Peyer's patch (tissue), 4 donors: ENCODE results near the gene LGALSL. TPM values are rescaled to one million over a fixed set of nuclear protein-coding genes. Genes with fewer than 3 reads are reported as not detected.

ENCODE experiments used
- DNase-seq, 3 donors: peaks; one replicate each; pipeline ENCODE4 v3.0.0-alpha.2; 2017 to 2019
- H3K27ac ChIP-seq, 4 donors: fragments of 200-600 bp; sonication (generic); one replicate each; pipeline ENCODE4 v1.5.1; 2016 to 2019
- H3K27me3 ChIP-seq, 2 donors: fragments of 200-600 bp; sonication (generic); one replicate each; pipeline ENCODE4 v1.5.1; 2019
- H3K36me3 ChIP-seq, 3 donors: fragments of 200-600 bp; sonication (generic); one replicate each; pipeline ENCODE4 v1.5.1; 2016 to 2019
- H3K4me1 ChIP-seq, 4 donors: fragments of 200-600 bp; sonication (generic); one replicate each; pipeline ENCODE4 v1.5.1; 2016 to 2019
- H3K4me3 ChIP-seq, 4 donors: fragments of 200-600 bp; sonication (generic); 1 replicate in 3 of 4; 2 replicates in 1 of 4; pipeline ENCODE4 v1.5.1; 2016 to 2019; ENCODE audit warnings: mild to moderate bottlenecking in 1 of 4
- H3K9me3 ChIP-seq, 4 donors: fragments of 200-600 bp; sonication (generic); one replicate each; pipeline ENCODE4 v1.5.1; 2016 to 2019; ENCODE audit warnings: mild to moderate bottlenecking in 1 of 4
- POLR2A ChIP-seq, 2 donors: fragments of 450-650 bp; IDR thresholded peaks; one replicate each; pipeline ENCODE4 v1.5.1; 2017; ENCODE audit warnings: antibody characterized with exemption in 2 of 2, mild to moderate bottlenecking in 2 of 2, moderate library complexity in 2 of 2
- total RNA-seq, 4 donors: library from RNA; depleted of rRNA; stranded (reverse); fragments of >200 nt; gene quantifications; one replicate each; pipeline ENCODE4 v1.1.0, GENCODE V29; 2016
- TF ChIP-seq, protein P1 (sequence below), 6 experiments: fragments of 450-650 bp in 4 of 6; fragments of 200-600 bp in 2 of 6; sonication (generic) in 1 of 6; IDR thresholded peaks; one replicate each; pipeline ENCODE4 v1.5.1; 2017 to 2019; ENCODE audit warnings: antibody characterized with exemption in 6 of 6, mild to moderate bottlenecking in 3 of 6, moderate library complexity in 1 of 6

The LGALSL gene
- total RNA-seq, 4 donors from 2014 or later = 17.8 to 56.1 (median 31.5) TPM

DNA sequence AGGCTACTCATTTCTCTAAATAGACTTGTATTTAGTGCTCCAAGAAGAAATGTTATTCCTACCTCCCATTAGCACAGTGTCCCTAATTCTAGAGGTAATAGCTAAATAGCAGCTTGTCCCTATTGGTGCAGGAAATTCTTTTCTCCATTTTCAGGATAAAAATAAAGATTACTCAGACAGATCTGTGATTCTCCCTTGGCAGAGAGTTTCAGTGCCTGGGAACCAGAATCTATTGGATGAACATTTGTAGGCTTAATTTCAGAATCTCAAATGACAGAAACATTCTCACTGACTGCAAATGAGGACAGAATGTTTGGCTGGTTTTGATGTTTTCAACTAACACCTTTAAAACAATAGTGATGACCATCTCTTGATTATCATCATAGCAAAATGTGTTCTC, 33.3 kb upstream of the LGALSL start:
- Histone ChIP-seq H3K4me3 (no peak overlapping the region), H3K36me3 (no peaks in the 10 kb centered on the region), H3K27me3 (no peaks in the 10 kb centered on the region), H3K27ac (no peak overlapping the region), H3K9me3 (no peaks in the 10 kb centered on the region), H3K4me1 (peaks cover 0 to 17% (median 0%) of the 10 kb centered on the region in 4 donors)
- no peak for TF ChIP-seq POLR2A (IDR thresholded peaks at IDR 0.05)
- TF ChIP-seq, protein P1, sequence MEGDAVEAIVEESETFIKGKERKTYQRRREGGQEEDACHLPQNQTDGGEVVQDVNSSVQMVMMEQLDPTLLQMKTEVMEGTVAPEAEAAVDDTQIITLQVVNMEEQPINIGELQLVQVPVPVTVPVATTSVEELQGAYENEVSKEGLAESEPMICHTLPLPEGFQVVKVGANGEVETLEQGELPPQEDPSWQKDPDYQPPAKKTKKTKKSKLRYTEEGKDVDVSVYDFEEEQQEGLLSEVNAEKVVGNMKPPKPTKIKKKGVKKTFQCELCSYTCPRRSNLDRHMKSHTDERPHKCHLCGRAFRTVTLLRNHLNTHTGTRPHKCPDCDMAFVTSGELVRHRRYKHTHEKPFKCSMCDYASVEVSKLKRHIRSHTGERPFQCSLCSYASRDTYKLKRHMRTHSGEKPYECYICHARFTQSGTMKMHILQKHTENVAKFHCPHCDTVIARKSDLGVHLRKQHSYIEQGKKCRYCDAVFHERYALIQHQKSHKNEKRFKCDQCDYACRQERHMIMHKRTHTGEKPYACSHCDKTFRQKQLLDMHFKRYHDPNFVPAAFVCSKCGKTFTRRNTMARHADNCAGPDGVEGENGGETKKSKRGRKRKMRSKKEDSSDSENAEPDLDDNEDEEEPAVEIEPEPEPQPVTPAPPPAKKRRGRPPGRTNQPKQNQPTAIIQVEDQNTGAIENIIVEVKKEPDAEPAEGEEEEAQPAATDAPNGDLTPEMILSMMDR (IDR thresholded peaks at IDR 0.05) = no peak
- DNase-seq = no peak

DNA sequence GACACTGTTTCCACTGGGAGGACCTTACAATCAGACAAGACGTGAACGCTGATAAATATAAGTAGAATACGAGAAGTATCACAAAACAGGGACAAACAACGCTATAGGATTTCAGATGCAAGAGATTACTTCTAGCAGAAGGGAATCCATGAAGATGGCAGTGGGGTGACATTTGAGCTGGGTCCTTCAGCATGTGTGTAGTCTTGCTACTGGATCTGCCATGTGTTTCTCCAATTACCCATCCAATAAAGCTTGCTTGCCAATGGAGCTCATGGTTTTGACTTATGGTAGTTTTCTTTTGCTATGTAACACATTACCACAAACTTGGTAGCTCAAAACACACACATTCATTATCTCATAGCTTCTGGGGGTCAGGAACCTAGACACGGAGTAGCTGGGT, 32.8 kb upstream of the LGALSL start:
- no peak overlapping the region for H3K27ac ChIP-seq
- TF ChIP-seq POLR2A (IDR thresholded peaks at IDR 0.05) = no peak
- TF ChIP-seq, protein P1 (IDR thresholded peaks at IDR 0.05) = no peak
- H3K36me3 ChIP-seq = no peaks in the 10 kb centered on the region
- no peak for DNase-seq
- peaks cover 0 to 17% (median 0%) of the 10 kb centered on the region in 4 donors for H3K4me1 ChIP-seq
- H3K9me3 ChIP-seq = no peaks in the 10 kb centered on the region
- no peak overlapping the region for H3K4me3 ChIP-seq
- no peaks in the 10 kb centered on the region for H3K27me3 ChIP-seq

DNA sequence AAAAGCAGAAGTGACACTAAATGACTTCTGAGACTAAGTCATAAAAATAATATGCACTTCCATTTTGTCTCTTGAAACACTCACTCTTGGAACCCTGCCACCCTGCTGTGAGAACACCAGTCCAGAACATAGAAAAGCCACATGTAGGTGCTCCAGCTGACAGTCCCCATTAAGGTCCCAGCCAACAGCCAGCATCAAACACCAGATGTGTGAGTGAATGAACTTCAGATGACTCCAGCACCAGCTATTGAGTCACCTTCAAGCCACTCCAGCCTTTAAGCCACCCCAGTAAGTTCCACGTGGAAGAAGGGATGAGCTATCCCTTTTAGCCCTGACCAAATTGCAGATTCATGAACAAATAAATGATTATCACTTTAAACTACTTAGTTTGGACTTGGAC, 31.5 kb upstream of the LGALSL start:
- H3K36me3 ChIP-seq = no peaks in the 10 kb centered on the region
- no peaks in the 10 kb centered on the region for H3K9me3 ChIP-seq
- TF ChIP-seq POLR2A (IDR thresholded peaks at IDR 0.05) = no peak
- TF ChIP-seq, protein P1 (IDR thresholded peaks at IDR 0.05) = no peak
- DNase-seq = no peak
- H3K27ac ChIP-seq = no peak overlapping the region
- H3K4me3 ChIP-seq = no peak overlapping the region
- H3K27me3 ChIP-seq = no peaks in the 10 kb centered on the region
- H3K4me1 ChIP-seq = peaks cover 0 to 23% (median 0%) of the 10 kb centered on the region in 4 donors

DNA sequence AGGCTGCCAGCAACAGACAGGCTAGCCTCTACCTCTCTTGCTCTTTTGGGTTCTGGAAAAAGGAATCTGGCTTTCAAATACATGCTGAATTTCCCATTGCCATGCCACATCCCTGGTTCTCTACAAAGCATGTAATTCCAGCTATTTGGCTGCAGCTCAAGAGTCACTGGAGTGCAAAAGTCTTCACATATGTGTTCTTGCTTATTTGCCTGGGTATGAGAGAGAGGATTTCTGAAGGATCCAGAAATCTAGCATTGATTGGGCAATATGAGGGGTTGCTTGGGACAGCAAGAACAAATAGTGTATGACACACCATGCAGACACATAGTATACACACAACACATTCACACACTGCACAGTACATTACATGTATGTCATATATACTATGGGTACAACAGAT, 30.7 kb upstream of the LGALSL start:
- Histone ChIP-seq H3K27ac (no peak overlapping the region), H3K27me3 (no peaks in the 10 kb centered on the region), H3K36me3 (no peaks in the 10 kb centered on the region), H3K4me3 (no peak overlapping the region), H3K9me3 (no peaks in the 10 kb centered on the region), H3K4me1 (peaks cover 0 to 23% (median 0%) of the 10 kb centered on the region in 4 donors)
- DNase-seq = no peak
- no peak for TF ChIP-seq POLR2A (IDR thresholded peaks at IDR 0.05)
- TF ChIP-seq, protein P1 (IDR thresholded peaks at IDR 0.05) = no peak

DNA sequence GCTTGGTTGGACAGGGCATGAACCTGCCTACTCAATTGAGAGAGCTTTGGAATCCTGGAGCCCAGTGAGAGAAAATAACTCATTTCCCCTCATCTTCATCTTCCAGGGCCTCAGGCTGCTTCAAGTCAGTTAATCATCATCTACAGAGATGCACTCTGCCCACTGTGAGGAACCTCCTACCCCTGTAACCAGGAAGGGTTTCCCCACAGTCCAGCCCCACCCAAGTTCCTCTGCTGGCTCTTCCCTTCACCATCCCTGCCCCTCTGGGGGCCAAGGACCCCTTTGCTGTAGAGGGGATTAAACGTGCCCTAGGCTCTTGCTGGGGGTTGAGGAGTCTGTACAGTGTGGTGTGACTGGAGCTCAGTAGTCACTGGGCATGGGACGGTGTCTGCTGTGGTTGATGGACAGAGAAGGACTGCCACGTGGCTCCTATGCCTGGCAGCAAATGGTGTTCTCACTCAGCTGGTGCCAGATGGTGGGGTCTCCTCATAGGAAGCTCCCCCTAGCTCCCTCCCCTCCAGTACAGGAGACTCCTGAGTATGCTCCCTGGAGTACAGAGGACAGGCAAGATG, 29.5 kb upstream of the LGALSL start:
- peak in 1 of 3 donors; percentile 43 for DNase-seq
- peak overlapping the region in 1 of 4 donors; percentile 9 for H3K27ac ChIP-seq
- H3K4me3 ChIP-seq = no peak overlapping the region
- no peaks in the 10 kb centered on the region for H3K27me3 ChIP-seq
- peaks cover 0 to 23% (median 0%) of the 10 kb centered on the region in 4 donors for H3K4me1 ChIP-seq
- no peaks in the 10 kb centered on the region for H3K36me3 ChIP-seq
- TF ChIP-seq, protein P1 (IDR thresholded peaks at IDR 0.05) = no peak
- TF ChIP-seq POLR2A (IDR thresholded peaks at IDR 0.05) = no peak
- H3K9me3 ChIP-seq = no peaks in the 10 kb centered on the region
